Mammary epithelial cell (primary cell): ENCODE results near the gene SERPINA6.
"Not testable (repeated sequence)": the region's sequence is repeated elsewhere in the genome, so short reads cannot be mapped to it uniquely, and the experiment has no call there.

Experiments used
- EZH2 ChIP-seq: IDR thresholded peaks from 2 replicates; pipeline ENCODE4 v1.6.1; 2012; ENCODE audit warnings: low read length, inconsistent platforms, borderline replicate concordance
- TF ChIP-seq, protein P1 (sequence below), 2 donors: IDR thresholded peaks in 1 of 2; conservative IDR thresholded peaks in 1 of 2; 2 replicates each; pipeline ENCODE4 v1.5.1; 2011 to 2012; ENCODE audit warnings: inconsistent platforms in 2 of 2, low read length in 2 of 2, mild to moderate bottlenecking in 2 of 2, control low read depth in 1 of 2, low read depth in 1 of 2; ENCODE audit not compliant: insufficient read depth in 1 of 2; ENCODE audit errors: extremely low read depth in 1 of 2

DNA sequence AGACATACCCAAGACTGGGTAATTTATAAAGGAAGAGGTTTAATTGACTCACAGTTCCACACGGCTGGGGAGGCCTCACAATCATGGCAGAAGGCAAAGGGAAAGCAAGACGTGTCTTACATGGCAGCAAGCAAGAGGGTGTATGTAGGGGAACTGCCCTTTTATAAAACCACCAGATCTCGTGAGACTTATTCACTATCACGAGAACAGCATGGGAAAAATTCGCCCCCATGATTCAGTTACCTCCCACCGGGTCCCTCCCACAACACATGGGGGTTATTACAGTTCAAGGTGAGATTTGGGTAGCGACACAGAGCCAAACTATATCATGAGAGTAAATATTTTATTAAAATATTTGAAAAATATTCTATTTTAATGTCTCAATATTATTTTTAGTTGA is 54.6 kb downstream of the SERPINA6 start:
- TF ChIP-seq, protein P1, sequence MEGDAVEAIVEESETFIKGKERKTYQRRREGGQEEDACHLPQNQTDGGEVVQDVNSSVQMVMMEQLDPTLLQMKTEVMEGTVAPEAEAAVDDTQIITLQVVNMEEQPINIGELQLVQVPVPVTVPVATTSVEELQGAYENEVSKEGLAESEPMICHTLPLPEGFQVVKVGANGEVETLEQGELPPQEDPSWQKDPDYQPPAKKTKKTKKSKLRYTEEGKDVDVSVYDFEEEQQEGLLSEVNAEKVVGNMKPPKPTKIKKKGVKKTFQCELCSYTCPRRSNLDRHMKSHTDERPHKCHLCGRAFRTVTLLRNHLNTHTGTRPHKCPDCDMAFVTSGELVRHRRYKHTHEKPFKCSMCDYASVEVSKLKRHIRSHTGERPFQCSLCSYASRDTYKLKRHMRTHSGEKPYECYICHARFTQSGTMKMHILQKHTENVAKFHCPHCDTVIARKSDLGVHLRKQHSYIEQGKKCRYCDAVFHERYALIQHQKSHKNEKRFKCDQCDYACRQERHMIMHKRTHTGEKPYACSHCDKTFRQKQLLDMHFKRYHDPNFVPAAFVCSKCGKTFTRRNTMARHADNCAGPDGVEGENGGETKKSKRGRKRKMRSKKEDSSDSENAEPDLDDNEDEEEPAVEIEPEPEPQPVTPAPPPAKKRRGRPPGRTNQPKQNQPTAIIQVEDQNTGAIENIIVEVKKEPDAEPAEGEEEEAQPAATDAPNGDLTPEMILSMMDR (conservative IDR thresholded peaks at IDR 0.05 in 1 of 2, IDR thresholded peaks at IDR 0.05 in 1 of 2; ENCODE audit: extremely low read depth in 1 of 2, insufficient read depth in 1 of 2, low read depth in 1 of 2, low read length in 2 of 2) = not testable (repeated sequence)
- not testable (repeated sequence) for TF ChIP-seq EZH2
